H1 (cell line): Measurements from ENCODE around the gene SERAC1. TPM values are rescaled to one million over a fixed set of nuclear protein-coding genes. Genes with fewer than 3 reads are reported as not detected.

Source experiments
- BCL11A ChIP-seq, 2 experiments: IDR thresholded peaks; one replicate each; pipeline ENCODE4 v1.6.1; 2011; ENCODE audit warnings: low read depth in 2 of 2, low read length in 2 of 2, mild to moderate bottlenecking in 2 of 2
- EP300 ChIP-seq, 2 experiments: IDR thresholded peaks; 1 replicate in 1 of 2; 2 replicates in 1 of 2; pipeline ENCODE4 v1.6.1; 2011 to 2012; ENCODE audit warnings: low read depth in 2 of 2, low read length in 2 of 2, mild to moderate bottlenecking in 2 of 2, borderline replicate concordance in 1 of 2, inconsistent platforms in 1 of 2, moderate library complexity in 1 of 2
- GABPA ChIP-seq: IDR thresholded peaks from 2 replicates; pipeline ENCODE4 v1.6.1; 2011; ENCODE audit warnings: mild to moderate bottlenecking, low read length, moderate library complexity, borderline replicate concordance; ENCODE audit not compliant: insufficient read depth
- SP4 ChIP-seq: IDR thresholded peaks from 2 replicates; pipeline ENCODE4 v1.6.1; 2012; ENCODE audit warnings: low read length, inconsistent platforms
- SRF ChIP-seq: IDR thresholded peaks from 2 replicates; pipeline ENCODE4 v1.6.1; 2011; ENCODE audit warnings: mild to moderate bottlenecking, low read depth, low read length, moderate library complexity
- TCF12 ChIP-seq: IDR thresholded peaks from 2 replicates; pipeline ENCODE4 v1.6.1; 2011; ENCODE audit warnings: low read depth, mild to moderate bottlenecking, low read length
- polyA plus RNA-seq, 7 experiments: library from polyadenylated mRNA; depleted of rRNA in 3 of 7; stranded (reverse) in 5 of 7; unstranded in 2 of 7; fragments of >200 nt in 5 of 7; fragments of 200-250 nt in 2 of 7; gene quantifications; 1 replicate in 5 of 7; 2 replicates in 1 of 7; 4 replicates in 1 of 7; pipeline versions ENCODE4 v1.2.1 to v1.2.3, GENCODE V29; 2011 to 2013; ENCODE audit warnings: missing spikeins in 2 of 7, mixed read lengths in 2 of 7
- total RNA-seq: library from RNA; stranded (reverse); fragmentation: NEBNext Ultra II Directional; extraction: Animal tissue kit (Norgen Biotek cat#: 25700); gene quantifications from 2 replicates; pipeline ENCODE4 v1.2.1, GENCODE V29; 2021
- TF ChIP-seq, protein P1 (sequence below): fragments of 300-600 bp; sonication (generic); IDR thresholded peaks from 2 replicates; pipeline ENCODE4 v1.7.1; 2012; ENCODE audit warnings: low read length, moderate library complexity, mild to moderate bottlenecking, inconsistent platforms; ENCODE audit not compliant: insufficient replicate concordance

Gene SERAC1
- total and polyA plus RNA-seq, 2 of the 8 experiments (the other 6 are each of a cell fraction or from before 2014, with no cell fraction given): 7.3 to 9.0 TPM

DNA sequence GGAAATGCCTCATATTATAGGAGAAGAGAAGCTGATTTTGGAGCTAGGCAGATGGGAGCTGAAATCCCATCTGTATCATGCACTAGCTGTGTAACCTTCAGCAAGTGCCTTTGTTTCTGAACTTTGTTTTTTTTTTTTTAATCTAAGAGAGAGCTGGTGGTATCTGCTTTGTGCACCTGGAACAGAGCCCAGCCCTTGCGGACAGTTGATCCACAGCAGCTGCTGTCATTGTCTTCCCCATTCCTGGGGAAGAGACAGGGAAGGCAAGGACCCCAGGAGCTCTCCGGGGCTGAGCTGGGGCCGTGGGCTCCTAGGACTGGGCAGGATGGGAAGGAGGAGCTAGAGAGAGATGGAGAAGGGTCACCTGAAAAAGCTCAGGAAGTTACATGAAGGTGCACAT is 94.3 kb downstream of the SERAC1 start (continued):
- TF ChIP-seq, protein P1, sequence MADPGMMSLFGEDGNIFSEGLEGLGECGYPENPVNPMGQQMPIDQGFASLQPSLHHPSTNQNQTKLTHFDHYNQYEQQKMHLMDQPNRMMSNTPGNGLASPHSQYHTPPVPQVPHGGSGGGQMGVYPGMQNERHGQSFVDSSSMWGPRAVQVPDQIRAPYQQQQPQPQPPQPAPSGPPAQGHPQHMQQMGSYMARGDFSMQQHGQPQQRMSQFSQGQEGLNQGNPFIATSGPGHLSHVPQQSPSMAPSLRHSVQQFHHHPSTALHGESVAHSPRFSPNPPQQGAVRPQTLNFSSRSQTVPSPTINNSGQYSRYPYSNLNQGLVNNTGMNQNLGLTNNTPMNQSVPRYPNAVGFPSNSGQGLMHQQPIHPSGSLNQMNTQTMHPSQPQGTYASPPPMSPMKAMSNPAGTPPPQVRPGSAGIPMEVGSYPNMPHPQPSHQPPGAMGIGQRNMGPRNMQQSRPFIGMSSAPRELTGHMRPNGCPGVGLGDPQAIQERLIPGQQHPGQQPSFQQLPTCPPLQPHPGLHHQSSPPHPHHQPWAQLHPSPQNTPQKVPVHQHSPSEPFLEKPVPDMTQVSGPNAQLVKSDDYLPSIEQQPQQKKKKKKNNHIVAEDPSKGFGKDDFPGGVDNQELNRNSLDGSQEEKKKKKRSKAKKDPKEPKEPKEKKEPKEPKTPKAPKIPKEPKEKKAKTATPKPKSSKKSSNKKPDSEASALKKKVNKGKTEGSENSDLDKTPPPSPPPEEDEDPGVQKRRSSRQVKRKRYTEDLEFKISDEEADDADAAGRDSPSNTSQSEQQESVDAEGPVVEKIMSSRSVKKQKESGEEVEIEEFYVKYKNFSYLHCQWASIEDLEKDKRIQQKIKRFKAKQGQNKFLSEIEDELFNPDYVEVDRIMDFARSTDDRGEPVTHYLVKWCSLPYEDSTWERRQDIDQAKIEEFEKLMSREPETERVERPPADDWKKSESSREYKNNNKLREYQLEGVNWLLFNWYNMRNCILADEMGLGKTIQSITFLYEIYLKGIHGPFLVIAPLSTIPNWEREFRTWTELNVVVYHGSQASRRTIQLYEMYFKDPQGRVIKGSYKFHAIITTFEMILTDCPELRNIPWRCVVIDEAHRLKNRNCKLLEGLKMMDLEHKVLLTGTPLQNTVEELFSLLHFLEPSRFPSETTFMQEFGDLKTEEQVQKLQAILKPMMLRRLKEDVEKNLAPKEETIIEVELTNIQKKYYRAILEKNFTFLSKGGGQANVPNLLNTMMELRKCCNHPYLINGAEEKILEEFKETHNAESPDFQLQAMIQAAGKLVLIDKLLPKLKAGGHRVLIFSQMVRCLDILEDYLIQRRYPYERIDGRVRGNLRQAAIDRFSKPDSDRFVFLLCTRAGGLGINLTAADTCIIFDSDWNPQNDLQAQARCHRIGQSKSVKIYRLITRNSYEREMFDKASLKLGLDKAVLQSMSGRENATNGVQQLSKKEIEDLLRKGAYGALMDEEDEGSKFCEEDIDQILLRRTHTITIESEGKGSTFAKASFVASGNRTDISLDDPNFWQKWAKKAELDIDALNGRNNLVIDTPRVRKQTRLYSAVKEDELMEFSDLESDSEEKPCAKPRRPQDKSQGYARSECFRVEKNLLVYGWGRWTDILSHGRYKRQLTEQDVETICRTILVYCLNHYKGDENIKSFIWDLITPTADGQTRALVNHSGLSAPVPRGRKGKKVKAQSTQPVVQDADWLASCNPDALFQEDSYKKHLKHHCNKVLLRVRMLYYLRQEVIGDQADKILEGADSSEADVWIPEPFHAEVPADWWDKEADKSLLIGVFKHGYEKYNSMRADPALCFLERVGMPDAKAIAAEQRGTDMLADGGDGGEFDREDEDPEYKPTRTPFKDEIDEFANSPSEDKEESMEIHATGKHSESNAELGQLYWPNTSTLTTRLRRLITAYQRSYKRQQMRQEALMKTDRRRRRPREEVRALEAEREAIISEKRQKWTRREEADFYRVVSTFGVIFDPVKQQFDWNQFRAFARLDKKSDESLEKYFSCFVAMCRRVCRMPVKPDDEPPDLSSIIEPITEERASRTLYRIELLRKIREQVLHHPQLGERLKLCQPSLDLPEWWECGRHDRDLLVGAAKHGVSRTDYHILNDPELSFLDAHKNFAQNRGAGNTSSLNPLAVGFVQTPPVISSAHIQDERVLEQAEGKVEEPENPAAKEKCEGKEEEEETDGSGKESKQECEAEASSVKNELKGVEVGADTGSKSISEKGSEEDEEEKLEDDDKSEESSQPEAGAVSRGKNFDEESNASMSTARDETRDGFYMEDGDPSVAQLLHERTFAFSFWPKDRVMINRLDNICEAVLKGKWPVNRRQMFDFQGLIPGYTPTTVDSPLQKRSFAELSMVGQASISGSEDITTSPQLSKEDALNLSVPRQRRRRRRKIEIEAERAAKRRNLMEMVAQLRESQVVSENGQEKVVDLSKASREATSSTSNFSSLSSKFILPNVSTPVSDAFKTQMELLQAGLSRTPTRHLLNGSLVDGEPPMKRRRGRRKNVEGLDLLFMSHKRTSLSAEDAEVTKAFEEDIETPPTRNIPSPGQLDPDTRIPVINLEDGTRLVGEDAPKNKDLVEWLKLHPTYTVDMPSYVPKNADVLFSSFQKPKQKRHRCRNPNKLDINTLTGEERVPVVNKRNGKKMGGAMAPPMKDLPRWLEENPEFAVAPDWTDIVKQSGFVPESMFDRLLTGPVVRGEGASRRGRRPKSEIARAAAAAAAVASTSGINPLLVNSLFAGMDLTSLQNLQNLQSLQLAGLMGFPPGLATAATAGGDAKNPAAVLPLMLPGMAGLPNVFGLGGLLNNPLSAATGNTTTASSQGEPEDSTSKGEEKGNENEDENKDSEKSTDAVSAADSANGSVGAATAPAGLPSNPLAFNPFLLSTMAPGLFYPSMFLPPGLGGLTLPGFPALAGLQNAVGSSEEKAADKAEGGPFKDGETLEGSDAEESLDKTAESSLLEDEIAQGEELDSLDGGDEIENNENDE: no peak
- TF ChIP-seq TCF12: no peak
- no peak for TF ChIP-seq BCL11A (IDR thresholded peaks at IDR 0.05; ENCODE audit: low read depth in 2 of 2, low read length in 2 of 2)
- no peak for TF ChIP-seq GABPA
- no peak for TF ChIP-seq SP4
- no peak for TF ChIP-seq EP300 (IDR thresholded peaks at IDR 0.05; ENCODE audit: borderline replicate concordance in 1 of 2, low read depth in 2 of 2, low read length in 2 of 2)
- no peak for TF ChIP-seq SRF
